Activated CD4-positive, alpha-beta T cell treated with anti-CD3 and anti-CD28 coated beads for 1 hour (primary cell): Measurements from ENCODE around the gene ZAR1L.
"Not testable (repeated sequence)": the region's sequence is repeated elsewhere in the genome, so short reads cannot be mapped to it uniquely, and the experiment has no call there.

Experiments used
- DNase-seq: peaks from one replicate; pipeline ENCODE4 v3.0.0-alpha.2; 2020

The ZAR1L gene, protein sequence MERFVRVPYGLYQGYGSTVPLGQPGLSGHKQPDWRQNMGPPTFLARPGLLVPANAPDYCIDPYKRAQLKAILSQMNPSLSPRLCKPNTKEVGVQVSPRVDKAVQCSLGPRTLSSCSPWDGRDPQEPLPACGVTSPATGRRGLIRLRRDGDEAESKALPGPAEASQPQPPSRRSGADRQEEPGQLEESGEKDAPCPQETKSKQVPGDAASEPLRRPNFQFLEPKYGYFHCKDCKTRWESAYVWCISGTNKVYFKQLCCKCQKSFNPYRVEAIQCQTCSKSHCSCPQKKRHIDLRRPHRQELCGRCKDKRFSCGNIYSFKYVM

DNA sequence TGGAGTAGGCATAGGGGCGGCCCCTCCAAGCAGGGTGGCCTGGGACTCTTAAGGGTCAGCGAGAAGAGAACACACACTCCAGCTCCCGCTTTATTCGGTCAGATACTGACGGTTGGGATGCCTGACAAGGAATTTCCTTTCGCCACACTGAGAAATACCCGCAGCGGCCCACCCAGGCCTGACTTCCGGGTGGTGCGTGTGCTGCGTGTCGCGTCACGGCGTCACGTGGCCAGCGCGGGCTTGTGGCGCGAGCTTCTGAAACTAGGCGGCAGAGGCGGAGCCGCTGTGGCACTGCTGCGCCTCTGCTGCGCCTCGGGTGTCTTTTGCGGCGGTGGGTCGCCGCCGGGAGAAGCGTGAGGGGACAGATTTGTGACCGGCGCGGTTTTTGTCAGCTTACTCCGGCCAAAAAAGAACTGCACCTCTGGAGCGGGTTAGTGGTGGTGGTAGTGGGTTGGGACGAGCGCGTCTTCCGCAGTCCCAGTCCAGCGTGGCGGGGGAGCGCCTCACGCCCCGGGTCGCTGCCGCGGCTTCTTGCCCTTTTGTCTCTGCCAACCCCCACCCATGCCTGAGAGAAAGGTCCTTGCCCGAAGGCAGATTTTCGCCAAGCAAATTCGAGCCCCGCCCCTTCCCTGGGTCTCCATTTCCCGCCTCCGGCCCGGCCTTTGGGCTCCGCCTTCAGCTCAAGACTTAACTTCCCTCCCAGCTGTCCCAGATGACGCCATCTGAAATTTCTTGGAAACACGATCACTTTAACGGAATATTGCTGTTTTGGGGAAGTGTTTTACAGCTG, at the start of gene ZAR1L, which contains the start of gene BRCA2:
TSS of gene ZAR1L (minus strand) at position 126 of the 790 bp plus-strand sequence. CDS start 3,438 bp downstream, outside the sequence.
TSS of gene BRCA2 (plus strand) at position 271 of the 790 bp plus-strand sequence. CDS start 953 bp downstream, outside the sequence.
- peak; percentile 81 for DNase-seq

DNA sequence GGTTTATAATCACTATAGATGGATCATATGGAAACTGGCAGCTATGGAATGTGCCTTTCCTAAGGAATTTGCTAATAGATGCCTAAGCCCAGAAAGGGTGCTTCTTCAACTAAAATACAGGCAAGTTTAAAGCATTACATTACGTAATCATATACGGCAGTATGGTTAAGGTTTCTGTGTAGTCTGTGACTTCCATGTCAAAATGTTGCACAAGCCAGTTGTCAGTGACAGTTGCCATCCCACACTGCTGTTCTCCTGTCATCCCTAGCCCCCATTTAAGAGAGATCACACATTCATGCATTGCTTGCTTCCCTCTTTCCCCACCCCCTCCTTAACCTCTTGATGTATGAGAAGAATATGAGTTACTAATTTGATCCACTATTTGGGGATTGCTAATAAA, 47.4 kb upstream of the ZAR1L start:
- no peak for DNase-seq

DNA sequence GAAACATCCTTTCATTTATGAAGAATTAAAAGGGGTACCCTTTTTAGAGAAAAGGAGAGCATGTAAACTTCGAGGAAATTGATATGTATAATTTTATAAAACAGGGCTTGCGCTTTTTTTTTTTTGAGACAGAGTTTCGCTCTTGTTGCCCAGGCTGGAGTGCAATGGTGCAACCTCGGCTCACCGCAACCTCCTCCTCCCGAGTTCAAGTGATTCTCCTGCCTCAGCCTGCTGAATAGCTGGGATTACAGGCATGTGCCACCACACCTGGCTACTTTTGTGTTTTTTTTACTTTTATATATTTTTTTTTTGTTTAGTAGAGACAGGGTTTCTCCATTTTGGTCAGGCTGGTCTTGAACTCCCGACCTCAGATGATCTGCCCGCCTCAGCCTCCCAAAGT, 40.8 kb upstream of the ZAR1L start:
- not testable (repeated sequence) for DNase-seq

DNA sequence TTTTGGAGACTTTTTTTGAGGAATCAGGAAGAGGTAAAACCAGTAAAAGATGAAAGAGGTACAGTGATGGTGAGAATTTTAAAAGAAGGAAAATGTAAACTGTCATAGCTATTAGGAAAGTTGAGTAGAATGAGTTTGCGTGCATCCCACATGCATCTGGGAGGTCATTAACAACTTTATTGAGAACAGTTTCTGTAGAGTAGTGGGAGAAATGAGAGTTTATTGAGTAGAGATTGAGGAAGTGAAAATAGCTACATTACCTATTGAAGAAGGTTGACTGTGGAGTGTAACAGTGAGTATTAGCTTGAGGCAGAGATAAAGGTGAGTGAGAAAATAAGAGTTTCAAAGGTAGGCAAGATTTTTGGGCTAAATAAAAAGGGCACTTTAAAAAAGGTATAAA, 38.9 kb upstream of the ZAR1L start:
- no peak for DNase-seq

DNA sequence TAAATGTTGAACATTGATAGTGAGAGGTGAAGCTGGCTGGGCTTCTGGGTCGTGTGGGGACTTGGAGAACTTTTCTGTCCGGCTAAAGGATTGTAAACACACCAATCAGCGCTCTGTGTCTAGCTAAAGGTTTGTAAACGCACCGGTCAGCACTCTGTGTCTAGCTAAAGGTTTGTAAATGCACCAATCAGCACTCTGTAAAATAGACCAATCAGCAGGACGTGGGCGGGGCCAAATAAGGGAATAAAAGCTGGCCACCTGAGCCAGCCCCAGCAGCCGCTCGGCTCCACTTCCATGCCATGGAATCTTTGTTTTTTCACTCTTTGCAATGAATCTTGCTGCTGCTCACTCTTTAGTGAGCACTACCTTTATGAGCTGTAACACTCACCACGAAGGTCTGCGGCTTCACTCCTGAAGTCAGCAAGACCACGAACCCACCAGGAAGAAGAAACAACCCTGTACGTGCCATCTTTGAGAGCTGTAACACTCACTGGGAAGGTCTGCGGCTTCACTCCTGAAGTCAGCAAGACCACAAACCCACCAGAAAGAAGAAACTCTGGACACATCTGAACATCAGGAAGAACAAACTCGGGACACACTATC, 35.8 kb upstream of the ZAR1L start:
- not testable (repeated sequence) for DNase-seq

DNA sequence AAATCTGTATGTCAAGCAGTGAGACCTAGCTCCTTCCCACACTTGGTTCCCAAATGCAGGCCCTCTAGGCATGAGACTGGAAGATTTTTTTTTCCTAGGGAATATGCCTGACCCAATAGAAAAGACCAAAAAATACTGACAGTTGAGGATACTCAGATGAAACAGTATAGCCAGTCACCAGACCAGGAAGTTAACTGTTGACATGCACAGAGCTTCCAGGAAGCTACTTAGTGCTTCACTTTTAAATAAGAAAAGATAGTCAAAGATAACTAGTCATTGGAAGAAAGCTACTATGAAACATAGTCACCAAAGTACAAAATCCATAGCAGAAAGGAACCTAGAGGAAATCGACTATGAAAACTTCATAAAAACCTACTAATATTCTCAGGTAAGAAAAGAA, 32.5 kb upstream of the ZAR1L start:
- no peak for DNase-seq

DNA sequence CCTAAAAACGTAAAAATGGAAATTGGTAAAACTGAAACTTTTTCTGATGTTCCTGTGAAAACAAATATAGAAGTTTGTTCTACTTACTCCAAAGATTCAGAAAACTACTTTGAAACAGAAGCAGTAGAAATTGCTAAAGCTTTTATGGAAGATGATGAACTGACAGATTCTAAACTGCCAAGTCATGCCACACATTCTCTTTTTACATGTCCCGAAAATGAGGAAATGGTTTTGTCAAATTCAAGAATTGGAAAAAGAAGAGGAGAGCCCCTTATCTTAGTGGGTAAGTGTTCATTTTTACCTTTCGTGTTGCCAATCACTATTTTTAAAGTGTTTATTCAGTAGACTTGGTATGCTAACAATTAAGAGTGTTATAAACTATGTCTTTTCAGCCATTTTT, 25.8 kb upstream of the ZAR1L start:
- no peak for DNase-seq

DNA sequence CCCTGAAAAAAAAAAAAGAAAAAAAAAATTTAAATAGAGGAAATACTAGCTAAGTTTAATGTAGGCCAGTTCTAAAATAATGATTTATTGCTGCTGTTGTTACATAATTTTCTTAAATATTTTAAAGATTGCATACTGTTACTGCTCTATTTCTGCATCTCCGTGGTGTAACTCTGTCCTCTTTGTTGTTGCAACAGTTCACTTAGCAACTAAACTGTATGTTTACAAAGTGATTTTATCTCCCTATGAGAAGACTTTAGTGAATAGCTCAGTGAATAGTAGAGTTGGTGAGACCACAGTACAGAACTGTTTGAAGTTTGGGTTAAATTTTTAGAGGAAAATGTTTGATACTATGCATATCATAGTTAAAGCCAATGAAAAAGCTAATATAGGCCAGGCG, 19.5 kb upstream of the ZAR1L start:
- DNase-seq, result no peak

DNA sequence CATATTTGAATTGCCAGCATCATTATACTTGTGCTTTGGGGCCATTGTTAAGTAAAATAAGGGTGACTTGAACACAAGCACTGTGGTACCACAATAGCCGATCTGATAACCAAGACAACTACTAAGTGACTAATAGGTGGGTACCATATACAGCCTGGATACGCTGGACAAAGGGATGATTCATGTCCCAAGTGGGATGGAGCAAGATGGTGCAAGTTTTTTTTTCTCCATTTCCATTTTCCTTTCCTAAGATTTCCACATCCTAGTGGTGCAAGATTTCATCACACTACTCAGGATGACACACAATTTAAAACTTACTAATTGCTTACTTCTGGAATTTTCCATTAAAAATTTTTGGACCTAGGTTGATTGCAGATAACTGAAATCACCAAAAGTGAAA, 15.3 kb upstream of the ZAR1L start:
- DNase-seq, result no peak

DNA sequence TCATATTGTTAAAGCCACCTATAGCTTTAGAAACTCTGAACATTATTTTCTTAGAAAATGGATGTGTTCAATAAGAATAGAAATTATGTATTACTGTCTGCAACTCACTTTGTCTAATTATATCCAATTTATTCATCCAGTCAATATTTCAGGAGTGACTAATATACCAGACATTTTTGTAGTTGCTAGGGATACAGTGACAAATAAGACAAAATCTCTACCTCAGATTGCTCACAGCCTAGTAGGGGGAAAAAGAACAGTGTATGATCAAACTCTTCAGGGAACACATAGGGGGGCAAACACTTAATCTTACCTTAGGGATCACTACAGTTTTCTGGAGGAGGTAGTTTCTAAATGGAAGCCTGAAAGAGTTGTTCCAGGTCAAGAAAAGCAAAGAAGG, 8.7 kb upstream of the ZAR1L start:
- no peak for DNase-seq

DNA sequence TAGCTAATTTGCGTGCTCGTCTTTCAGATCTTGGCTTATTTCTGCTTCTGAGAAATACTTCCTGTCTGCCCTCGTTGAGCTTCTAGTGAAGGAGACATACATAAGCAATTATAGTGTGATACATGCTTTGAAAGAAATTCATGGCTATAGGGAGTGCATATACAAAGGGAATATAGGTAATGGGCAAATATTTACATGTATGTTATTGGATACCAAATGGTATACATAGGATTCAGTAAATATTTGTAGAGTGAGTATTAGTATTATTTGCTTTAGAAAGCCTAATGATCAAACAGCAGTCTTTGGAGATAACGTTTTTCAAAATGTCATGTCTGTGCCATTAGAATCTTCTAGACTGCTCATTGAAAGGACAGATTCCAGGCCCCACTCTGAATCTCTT, 5.4 kb upstream of the ZAR1L start:
- no peak for DNase-seq

DNA sequence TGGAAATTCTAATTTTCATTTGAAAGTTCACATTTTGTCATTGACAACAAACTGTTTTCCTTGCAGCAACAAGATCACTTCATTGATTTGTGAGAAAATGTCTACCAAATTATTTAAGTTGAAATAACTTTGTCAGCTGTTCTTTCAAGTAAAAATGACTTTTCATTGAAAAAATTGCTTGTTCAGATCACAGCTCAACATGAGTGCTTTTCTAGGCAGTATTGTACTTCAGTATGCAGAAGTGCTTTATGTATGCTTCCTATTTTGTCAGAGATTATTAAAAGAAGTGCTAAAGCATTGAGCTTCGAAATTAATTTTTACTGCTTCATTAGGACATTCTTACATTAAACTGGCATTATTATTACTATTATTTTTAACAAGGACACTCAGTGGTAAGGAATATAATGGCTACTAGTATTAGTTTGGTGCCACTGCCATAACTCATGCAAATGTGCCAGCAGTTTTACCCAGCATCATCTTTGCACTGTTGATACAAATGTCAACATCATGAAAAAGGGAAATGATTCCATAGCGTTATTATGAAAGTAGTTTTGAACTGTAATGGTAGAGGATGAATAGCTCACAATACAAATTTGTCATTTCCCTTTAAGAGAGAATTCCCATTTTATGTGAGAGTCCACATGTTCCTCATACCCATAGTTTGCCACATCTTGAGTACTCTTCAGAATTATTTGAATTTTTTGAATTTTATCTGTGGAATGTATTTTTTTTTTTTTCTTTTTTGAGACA, 2.7 kb upstream of the ZAR1L start:
- no peak for DNase-seq

DNA sequence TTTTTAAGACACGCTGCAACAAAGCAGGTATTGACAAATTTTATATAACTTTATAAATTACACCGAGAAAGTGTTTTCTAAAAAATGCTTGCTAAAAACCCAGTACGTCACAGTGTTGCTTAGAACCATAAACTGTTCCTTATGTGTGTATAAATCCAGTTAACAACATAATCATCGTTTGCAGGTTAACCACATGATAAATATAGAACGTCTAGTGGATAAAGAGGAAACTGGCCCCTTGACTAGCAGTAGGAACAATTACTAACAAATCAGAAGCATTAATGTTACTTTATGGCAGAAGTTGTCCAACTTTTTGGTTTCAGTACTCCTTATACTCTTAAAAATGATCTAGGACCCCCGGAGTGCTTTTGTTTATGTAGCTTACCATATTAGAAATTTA, 1.3 kb upstream of the ZAR1L start:
- DNase-seq, result no peak

DNA sequence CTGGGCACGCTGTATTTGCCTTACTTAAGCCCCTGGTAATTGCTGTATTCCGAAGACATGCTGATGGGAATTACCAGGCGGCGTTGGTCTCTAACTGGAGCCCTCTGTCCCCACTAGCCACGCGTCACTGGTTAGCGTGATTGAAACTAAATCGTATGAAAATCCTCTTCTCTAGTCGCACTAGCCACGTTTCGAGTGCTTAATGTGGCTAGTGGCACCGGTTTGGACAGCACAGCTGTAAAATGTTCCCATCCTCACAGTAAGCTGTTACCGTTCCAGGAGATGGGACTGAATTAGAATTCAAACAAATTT, 821 bp upstream of the ZAR1L start:
- DNase-seq, result no peak

DNA sequence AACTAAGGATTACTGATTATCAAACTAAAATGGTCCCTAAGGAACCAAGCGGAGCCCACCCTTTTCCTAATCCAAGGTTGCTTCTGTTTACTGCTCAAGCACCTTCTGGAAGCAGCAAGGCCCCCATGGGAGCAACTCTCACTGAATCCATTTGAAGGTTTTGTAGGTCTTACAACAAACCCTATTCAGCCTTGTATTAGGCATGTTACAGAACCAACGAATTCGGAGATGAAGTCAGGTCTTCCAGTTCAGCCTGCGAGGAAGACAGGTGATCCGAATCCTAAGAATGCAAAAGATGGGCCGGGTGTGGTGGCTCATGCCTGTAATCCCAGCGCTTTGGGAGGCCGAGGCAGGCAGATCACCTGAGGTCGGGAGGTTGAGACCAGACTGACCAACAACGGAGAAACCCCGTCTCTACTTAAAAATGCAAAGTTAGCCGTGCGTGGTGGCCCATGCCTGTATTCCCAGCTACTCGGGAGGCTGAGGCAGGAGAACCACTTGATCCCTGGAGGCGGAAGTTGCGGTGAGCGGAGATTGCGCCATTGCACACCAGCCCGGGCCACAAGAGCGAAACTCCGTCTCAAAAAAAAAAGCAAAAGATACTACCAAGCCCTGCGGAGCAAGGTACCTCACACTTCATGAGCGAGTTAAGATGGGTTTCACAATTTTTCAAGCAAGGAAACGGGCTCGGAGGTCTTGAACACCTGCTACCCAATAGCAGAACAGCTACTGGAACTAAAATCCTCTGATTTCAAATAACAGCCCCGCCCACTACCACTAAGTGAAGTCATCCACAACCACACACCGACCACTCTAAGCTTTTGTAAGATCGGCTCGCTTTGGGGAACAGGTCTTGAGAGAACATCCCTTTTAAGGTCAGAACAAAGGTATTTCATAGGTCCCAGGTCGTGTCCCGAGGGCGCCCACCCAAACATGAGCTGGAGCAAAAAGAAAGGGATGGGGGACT, 609 bp downstream of the ZAR1L start:
- DNase-seq, result peak; percentile 26

DNA sequence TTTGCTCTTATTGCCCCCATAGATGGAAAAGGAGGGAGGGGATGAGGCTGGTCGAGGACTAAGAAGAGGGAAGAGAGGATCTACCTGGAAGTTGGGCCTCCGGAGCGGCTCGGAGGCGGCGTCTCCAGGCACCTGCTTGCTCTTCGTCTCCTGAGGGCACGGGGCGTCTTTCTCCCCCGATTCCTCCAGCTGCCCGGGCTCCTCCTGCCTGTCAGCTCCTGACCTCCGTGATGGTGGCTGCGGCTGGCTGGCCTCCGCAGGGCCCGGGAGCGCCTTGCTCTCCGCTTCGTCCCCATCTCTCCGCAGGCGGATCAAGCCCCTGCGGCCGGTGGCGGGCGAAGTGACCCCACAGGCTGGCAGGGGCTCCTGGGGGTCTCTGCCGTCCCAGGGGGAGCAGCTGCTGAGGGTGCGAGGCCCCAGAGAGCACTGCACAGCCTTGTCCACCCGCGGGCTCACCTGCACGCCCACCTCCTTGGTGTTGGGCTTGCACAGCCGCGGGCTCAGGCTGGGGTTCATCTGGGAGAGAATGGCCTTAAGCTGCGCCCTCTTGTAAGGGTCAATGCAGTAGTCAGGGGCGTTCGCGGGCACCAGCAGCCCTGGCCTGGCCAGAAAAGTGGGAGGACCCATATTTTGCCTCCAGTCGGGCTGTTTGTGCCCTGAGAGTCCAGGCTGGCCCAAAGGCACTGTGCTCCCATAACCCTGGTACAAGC, 3.8 kb downstream of the ZAR1L start:
- no peak for DNase-seq

DNA sequence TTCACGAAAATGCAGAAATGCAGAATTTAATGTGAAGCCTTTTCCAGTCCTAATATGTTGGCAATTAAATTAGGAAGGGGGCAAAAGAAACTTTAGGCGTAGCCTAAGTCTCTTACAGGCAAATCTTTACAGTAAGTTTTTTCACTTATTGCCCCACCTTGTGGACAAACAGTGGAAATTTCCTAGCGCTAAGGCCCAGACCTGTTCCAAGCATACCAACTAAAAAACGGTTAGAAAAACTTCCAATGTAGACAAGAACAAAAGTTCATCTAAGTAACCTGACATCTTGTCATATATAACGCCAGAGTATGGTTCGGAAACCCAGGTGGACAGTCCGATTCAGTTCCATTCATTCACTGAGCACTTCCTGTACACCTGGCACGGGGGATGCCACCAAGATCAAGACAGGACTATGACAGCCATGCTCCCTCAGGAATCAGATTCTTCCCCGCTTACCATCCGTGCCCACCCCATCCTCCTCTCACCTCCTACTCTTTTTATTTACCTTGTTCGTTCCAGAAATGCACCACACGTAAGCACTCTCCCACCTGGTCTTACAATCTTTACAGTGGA, 4.9 kb downstream of the ZAR1L start:
- no peak for DNase-seq

DNA sequence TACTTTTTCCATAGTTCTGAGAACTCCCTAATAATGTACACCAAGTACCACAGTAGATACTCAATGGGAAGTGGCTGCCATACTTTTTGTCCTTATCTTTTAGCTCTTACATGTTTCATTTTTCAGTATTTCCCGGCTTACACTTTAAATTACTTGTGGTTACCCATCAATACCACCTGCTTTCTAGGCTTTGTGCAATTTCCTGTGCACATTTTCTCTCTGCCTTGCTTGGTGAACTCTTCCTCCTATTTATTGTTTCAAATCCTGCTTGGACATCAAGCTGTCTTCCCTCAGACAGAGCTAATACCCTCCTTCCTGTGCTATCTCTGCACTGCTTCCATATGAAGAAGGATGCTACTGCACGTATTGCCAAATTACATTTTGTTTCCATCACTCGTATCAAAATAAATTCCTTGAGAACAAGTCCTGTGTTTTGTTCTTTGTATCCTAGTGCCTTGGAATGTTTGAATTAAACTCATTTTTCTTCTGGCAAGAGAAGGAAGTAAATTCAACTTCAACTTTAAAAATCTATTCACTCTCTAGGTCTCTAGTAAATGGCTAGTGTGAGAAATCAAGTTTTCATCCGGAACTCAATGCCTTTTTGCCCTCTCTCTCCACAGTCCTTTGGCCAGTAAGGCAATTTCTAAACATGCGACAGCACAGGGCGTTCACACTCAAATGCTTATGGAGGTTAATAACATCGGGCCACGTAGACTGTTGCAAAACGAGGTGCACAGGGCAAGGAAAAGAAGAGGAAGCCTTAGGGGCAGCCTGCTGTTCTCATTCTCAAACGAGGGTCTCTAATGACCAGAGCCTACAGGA, 5.6 kb downstream of the ZAR1L start:
- no peak for DNase-seq

DNA sequence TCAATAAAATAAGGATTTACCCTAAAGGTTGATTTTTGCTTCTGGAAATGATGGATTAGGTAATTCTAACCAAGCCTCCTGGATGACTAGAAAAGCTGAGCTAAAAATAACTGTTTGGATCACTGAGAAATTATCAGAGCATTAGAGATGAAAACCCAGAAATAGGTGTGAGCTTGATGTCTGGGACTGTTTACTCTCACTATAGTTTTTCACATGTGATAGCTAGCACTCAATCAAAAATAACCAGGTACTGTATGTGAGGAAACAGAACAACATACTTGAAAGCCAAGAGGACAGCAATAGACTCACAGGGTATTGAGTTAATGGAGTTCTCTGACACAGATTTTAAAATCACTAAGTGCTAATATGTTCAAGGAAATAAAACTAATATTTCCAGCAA, 9.5 kb downstream of the ZAR1L start:
- no peak for DNase-seq

DNA sequence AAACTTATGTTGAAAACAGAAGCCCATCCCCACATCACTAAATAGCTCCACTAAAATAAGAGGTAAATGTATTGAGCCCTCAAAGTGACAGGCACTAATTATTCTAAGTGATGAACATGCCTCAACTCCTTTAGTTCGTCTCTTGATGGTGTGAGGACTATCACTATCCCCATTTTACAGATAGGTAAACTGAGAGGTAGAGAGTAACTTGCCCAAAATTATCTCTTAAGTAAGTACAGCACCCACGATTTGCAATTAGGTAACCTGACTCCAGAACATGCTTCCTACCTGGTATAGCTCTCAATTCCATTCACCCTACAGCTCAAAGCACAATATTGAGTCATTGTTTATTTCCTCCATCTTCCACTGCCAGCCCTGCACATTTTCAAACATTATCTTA, 12.7 kb downstream of the ZAR1L start:
- DNase-seq, result no peak
